ENCODE measurements around the gene XAGE1A.
"Not testable (repeated sequence)": the region's sequence is repeated elsewhere in the genome, so short reads cannot be mapped to it uniquely, and the experiment has no call there.

XAGE1A gene

GRCh38 chrX:52495545-52496418 lies at the start of gene XAGE1A:
Gene XAGE1A, plus strand, starts transcription at chrX:52495808. Its CDS starts 1,554 bp downstream, at chrX:52497362.
- not testable (repeated sequence) for DNase-seq

DNA sequence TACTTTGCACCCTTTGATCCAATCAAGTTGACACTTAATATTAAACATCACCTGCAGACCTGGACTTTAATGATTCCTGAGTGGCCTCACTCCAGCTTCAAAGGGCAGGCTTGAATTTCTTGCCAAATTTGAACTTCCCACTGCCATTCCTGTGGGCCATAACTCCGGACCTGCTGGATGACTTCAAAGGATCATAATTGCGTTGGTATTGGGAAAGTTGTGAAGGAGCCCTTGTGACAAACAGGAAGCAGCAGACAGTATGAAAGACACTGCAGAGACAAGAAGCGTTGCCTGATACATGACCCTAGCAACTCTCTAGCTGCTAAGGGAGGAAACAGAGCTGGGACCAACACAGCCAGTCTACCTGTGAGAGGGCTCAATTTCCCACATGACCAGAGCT lies 43.6 kb upstream of the XAGE1A start:
- DNase-seq = not testable (repeated sequence)

DNA sequence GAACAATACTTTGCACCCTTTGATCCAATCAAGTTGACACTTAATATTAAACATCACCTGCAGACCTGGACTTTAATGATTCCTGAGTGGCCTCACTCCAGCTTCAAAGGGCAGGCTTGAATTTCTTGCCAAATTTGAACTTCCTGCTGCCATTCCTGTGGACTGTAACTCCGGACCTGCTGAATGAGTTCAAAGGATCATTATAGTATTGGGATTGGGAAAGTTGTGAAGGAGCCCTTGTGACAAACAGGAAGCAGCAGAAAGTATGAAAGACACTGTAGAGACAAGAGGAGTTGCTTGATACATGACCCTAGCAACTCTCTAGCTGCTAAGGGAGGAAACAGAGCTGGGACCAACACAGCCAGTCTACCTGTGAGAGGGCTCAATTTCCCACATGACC lies 24.3 kb upstream of the XAGE1A start:
- not testable (repeated sequence) for DNase-seq

- not testable (repeated sequence) for DNase-seq
Measured at GRCh38 chrX:52496419-52496772, 788 bp downstream of the XAGE1A start.

GRCh38 chrX:52501362-52501761 lies 5.8 kb downstream of the XAGE1A start:
- DNase-seq = not testable (repeated sequence)

DNA sequence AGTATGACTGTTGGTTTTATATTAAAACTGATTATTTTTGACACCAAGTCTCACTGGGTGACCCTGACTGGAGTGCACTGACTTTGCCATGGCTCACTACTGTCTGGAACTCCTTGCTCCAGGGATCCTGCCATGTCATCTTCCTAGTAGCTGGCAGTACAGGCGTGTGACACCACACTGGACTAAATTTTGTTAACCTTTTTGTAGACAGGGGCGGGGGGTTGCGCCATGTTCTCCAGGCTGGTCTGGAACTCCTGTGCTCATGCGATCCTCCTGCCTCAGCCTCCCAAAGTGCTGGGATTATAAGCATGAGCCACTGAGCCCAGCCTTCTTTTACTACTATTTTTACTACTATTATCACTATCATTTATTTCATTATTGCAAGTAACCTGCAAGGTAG lies 8.9 kb downstream of the XAGE1A start:
- no peak for DNase-seq

DNA sequence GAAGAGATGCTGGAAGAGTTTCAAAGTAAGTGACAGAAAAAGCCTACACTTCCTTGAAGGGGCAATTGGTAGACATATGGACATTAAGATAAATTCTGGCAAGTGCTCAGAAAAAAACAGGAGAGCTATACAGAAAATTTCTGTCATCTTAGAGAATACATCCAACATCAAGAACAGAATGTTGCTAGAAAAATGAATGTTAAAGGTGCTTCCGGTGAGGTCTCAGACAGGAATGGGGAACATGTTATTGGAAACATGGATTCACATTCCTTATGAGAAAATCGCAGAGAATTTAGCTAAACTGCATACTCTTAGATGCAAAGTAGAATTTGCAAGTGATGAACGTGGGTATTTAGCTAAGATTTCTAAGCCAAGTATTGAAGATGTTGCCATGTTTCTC lies 11.7 kb downstream of the XAGE1A start:
- no peak for DNase-seq

DNA sequence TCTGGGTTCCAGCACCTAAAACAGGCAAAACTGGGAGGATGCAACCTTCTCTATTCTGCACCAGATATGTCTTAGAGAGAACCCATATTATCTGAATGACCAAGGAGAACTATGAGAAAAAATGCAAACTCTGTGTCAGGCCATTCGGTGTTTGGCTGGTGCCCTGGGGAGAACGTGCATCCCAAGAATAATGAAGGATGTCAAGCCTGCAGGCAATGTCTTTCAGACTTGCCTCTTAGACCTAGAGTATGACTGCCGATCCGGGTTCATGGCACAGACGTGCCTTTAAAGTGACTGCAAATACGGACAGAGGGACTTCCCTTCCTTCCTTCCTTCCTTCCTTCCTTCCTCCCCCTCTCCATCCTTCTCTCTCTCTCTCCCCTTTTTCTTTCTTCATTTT lies 14.3 kb downstream of the XAGE1A start:
- no peak for DNase-seq

- DNase-seq = not testable (repeated sequence)
Measured at GRCh38 chrX:52511126-52511525, 15.5 kb downstream of the XAGE1A start.

DNA sequence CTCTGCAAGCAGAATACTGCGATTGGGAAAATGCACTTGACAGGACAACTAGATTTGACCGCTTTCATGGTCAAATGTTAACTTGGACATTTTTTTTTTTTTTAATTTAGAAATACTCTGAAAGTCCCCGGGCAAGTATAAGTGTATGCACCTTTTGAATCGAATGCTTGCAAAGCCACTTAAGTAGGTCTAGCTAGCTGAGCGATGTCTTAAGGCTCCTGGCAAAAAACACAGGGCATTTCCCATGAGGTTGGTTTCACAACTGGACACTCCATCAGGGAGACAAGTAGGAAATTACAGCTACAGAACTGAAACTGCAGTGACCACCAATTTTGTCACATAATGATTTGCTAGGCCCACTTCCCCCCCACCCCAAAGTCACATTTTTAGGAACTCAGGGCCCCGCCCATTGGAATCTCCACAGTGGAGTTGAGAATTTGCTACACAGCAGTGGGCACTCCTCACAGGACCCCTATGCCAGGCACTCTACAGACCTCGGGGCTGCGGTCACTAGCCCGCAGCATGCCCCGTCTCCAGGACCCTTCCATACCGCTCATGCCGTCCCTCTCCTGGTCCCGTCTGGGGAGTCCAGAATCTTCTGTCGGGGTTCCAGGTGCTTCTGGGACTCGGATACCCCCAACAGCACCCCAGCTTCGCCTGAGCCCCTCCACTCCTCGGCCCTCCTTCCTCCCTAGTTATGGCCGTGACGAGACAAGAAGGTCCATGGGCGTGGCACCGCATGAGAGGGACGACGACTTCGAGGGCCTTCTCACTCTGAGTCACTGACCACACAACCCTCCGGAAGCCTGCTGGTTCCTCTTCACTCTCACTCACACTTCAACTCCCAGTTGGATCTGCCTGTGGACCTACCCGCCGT lies 20.7 kb downstream of the XAGE1A start:
- not testable (repeated sequence) for DNase-seq

- not testable (repeated sequence) for DNase-seq
Measured at GRCh38 chrX:52516987-52517325, 21.3 kb downstream of the XAGE1A start, which contains the start of gene XAGE1B. Gene XAGE1B, minus strand, starts transcription at chrX:52517063. Its CDS starts 1,536 bp downstream, at chrX:52515527.

DNA sequence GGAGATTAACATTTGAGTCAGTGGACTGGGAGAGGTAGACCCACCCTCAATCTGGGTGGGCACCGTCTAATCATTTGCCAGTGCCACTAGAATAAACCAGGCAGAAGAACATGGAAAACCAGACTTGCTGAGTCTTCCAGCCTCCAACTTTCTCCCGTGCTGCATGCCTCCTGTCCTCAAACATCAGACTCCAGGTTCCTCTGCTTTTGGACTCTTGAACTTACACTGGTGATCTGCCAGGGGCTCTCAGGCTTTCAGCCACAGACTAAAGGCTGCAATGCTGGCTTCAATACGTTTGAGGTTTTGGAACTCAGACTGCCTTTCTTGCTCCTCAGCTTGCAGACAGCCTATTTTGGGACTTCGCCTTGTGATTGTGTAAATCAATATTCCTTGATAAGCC lies 45.4 kb downstream of the XAGE1A start:
- not testable (repeated sequence) for DNase-seq

- DNase-seq = no peak
Measured at GRCh38 chrX:52542311-52542710, 46.7 kb downstream of the XAGE1A start.

DNA sequence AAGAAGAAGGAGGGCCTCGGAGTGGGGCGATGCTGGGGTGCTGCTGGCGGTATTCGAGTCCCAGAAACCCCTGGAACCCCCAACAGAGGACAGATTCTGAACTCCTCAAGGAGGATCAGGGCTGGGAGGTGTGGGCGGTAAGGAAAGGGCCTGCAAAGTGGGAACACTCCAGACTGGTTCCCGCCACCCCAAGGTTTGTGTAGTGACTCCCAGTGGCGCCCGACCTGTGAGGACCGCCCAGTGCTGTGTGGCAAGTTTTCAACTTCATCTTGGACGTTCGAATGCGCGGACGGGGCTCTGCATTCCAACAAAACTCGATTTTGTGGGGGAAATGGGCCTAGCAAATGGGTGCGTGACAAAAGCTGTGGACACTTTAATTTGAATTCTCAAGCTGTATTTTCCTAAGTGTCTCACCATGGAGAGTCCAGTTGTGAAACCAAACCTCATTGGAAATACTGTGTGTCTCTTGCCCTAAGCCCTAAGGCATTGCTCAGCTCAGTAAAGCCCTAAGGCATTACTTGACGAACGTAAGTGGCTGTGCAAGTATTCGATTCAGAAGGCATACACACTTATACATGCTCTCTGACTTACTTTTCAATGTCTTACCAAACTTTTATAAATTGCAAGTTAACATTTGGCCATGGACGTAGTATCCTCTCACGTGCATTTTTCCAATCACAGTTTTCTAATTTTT lies 48.7 kb downstream of the XAGE1A start:
- DNase-seq = no peak

DNA sequence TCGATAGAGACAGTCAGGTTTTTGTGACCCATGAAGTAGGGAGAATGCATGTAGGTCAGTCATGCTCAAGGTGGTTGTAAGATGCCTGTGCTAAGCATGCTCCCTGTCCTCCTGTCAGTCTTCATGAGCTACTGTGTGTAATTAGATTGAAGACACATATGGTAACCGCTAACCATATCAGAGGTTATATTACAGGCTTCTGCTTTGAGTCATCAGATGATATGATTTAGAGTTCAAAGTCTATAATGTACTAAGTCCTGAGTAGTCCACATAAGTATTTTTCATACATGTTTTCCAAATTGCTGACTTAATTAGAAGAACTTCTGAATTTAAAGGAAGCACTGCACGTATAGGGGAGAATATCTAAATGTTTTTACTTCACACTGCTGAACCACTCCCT lies 53.2 kb downstream of the XAGE1A start:
- not testable (repeated sequence) for DNase-seq
